OCI-LY1 (cell line): Measurements from ENCODE around the gene CTCF.

Experiments used
- H2AFZ ChIP-seq: fragments of 200-600 bp; sonication (generic), shearing (Covaris generic); 2 replicates; pipeline ENCODE4 v1.6.0; 2014; ENCODE audit warnings: antibody characterized with exemption, mild to moderate bottlenecking, low read length
- H3F3A ChIP-seq: fragments of 200-600 bp; sonication (generic), shearing (Covaris generic); 2 replicates; pipeline ENCODE4 v1.6.0; 2014; ENCODE audit warnings: mild to moderate bottlenecking, antibody characterized with exemption, low read length, moderate library complexity; ENCODE audit not compliant: insufficient read depth
- H3K27ac ChIP-seq: fragments of 200-600 bp; sonication (generic); 2 replicates; pipeline ENCODE4 v1.5.1; 2014; ENCODE audit warnings: low read length, mixed run types, mild to moderate bottlenecking, low read depth; ENCODE audit not compliant: poor library complexity, severe bottlenecking
- H3K27me3 ChIP-seq: fragments of 200-600 bp; sonication (generic); 2 replicates; pipeline ENCODE4 v1.6.0; 2014; ENCODE audit warnings: antibody characterized with exemption, mild to moderate bottlenecking, low read length, moderate library complexity; ENCODE audit not compliant: insufficient read depth
- H3K36me3 ChIP-seq: fragments of 200-600 bp; sonication (generic); 2 replicates; pipeline ENCODE4 v1.6.1; 2014; ENCODE audit warnings: mild to moderate bottlenecking, antibody characterized with exemption, low read length, moderate library complexity, mixed read lengths; ENCODE audit not compliant: insufficient read depth
- H3K4me1 ChIP-seq: fragments of 200-600 bp; sonication (generic); 2 replicates; pipeline ENCODE4 v1.5.1; 2014; ENCODE audit warnings: mild to moderate bottlenecking, low read length, moderate library complexity; ENCODE audit not compliant: insufficient read depth, severe bottlenecking
- H3K4me2 ChIP-seq: fragments of 200-600 bp; sonication (generic), shearing (Covaris generic); 2 replicates; pipeline ENCODE4 v1.6.1; 2014; ENCODE audit warnings: low read length
- H3K4me3 ChIP-seq: fragments of 200-600 bp; sonication (generic); 2 replicates; pipeline ENCODE4 v1.5.1; 2014; ENCODE audit warnings: low read length, low read depth, mild to moderate bottlenecking, mixed read lengths; ENCODE audit not compliant: poor library complexity, severe bottlenecking
- H3K79me2 ChIP-seq: fragments of 200-600 bp; shearing (Covaris generic); 2 replicates; pipeline ENCODE4 v1.6.1; 2016; ENCODE audit warnings: mixed run types, low read length, mixed read lengths; ENCODE audit not compliant: insufficient read depth
- H3K9ac ChIP-seq: fragments of 200-600 bp; sonication (generic), shearing (Covaris generic); 2 replicates; pipeline ENCODE4 v1.6.1; 2014; ENCODE audit warnings: mild to moderate bottlenecking, low read length, mixed read lengths
- H3K9me2 ChIP-seq: fragments of 200-600 bp; sonication (generic), shearing (Covaris generic); 2 replicates; pipeline ENCODE4 v1.6.1; 2014; ENCODE audit warnings: low read depth, mild to moderate bottlenecking, low read length, mixed read lengths
- H3K9me3 ChIP-seq: fragments of 200-600 bp; shearing (Covaris generic); 2 replicates; pipeline ENCODE4 v1.6.1; 2014; ENCODE audit warnings: low read length, mixed read lengths
- H4K20me1 ChIP-seq: fragments of 200-600 bp; sonication (generic), shearing (Covaris generic); 2 replicates; pipeline ENCODE4 v1.6.0; 2016; ENCODE audit warnings: mild to moderate bottlenecking, low read length; ENCODE audit not compliant: insufficient read depth
- EZH2 ChIP-seq: fragments of 200-600 bp; sonication (generic), shearing (Covaris generic); IDR thresholded peaks from 2 replicates; pipeline ENCODE4 v1.8.0; 2017; ENCODE audit warnings: borderline replicate concordance, mixed run types, mild to moderate bottlenecking, antibody characterized with exemption, low read length, moderate library complexity, mixed read lengths
- TF ChIP-seq, protein P1 (sequence below): fragments of 200-600 bp; sonication (generic), shearing (Covaris generic); IDR thresholded peaks from 2 replicates; pipeline ENCODE4 v1.5.1; 2017; ENCODE audit warnings: mild to moderate bottlenecking, antibody characterized with exemption, low read length, moderate library complexity, mixed read lengths

CTCF gene

GRCh38 chr16:67580202-67580601 lies 17.9 kb downstream of the CTCF start:
- 0 out of 2 replicates have a peak, but pooled peaks cover 4% of the 10 kb centered on the region for H3F3A ChIP-seq
- TF ChIP-seq, protein P1, sequence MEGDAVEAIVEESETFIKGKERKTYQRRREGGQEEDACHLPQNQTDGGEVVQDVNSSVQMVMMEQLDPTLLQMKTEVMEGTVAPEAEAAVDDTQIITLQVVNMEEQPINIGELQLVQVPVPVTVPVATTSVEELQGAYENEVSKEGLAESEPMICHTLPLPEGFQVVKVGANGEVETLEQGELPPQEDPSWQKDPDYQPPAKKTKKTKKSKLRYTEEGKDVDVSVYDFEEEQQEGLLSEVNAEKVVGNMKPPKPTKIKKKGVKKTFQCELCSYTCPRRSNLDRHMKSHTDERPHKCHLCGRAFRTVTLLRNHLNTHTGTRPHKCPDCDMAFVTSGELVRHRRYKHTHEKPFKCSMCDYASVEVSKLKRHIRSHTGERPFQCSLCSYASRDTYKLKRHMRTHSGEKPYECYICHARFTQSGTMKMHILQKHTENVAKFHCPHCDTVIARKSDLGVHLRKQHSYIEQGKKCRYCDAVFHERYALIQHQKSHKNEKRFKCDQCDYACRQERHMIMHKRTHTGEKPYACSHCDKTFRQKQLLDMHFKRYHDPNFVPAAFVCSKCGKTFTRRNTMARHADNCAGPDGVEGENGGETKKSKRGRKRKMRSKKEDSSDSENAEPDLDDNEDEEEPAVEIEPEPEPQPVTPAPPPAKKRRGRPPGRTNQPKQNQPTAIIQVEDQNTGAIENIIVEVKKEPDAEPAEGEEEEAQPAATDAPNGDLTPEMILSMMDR: no peak
- TF ChIP-seq EZH2: no peak
- no peaks in the 10 kb centered on the region for H3K9me3 ChIP-seq
- no peaks in the 10 kb centered on the region for H3K27me3 ChIP-seq
- H3K36me3 ChIP-seq: peaks cover 60% of the 10 kb centered on the region
- H2AFZ ChIP-seq: no peak overlapping the region
- peaks cover 81% of the 10 kb centered on the region for H3K79me2 ChIP-seq
- no peak overlapping the region for H3K4me3 ChIP-seq
- H3K9ac ChIP-seq: no peak overlapping the region
- no peaks in the 10 kb centered on the region for H4K20me1 ChIP-seq
- no peaks in the 10 kb centered on the region for H3K9me2 ChIP-seq
- peaks cover 8% of the 10 kb centered on the region for H3K4me1 ChIP-seq
- H3K4me2 ChIP-seq: no peak overlapping the region
- H3K27ac ChIP-seq: no peak overlapping the region

DNA sequence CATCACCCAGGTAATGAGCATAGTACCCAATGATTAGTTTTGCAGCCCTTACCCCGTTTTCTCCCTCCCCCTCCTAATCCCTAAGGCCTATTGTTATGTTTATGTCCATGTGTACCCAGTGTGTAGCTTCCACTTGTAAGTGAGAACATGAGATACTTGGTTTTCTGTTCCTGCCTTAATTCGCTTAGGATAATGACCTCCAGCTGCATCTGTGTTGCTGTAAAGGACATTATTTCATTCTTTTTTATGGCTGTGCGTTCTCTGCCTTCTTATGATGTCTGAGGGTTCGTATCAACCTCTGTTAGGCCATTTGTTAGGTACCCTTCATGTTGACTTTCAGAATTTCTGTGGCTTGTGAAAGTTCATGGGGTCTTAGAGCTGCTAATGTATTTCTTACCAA lies 31.0 kb downstream of the CTCF start:
- no peaks in the 10 kb centered on the region for H3K27me3 ChIP-seq
- TF ChIP-seq, protein P1: no peak
- TF ChIP-seq EZH2: no peak
- no peaks in the 10 kb centered on the region for H3K9me3 ChIP-seq
- peaks cover 50% of the 10 kb centered on the region for H3K79me2 ChIP-seq
- no peaks in the 10 kb centered on the region for H3K4me1 ChIP-seq
- no peaks in the 10 kb centered on the region for H3F3A ChIP-seq
- H3K9ac ChIP-seq: no peak overlapping the region
- H2AFZ ChIP-seq: no peak overlapping the region
- no peaks in the 10 kb centered on the region for H3K9me2 ChIP-seq
- no peak overlapping the region for H3K27ac ChIP-seq
- H4K20me1 ChIP-seq: no peaks in the 10 kb centered on the region
- H3K4me3 ChIP-seq: no peak overlapping the region
- H3K4me2 ChIP-seq: no peak overlapping the region
- H3K36me3 ChIP-seq: peaks cover 39% of the 10 kb centered on the region

DNA sequence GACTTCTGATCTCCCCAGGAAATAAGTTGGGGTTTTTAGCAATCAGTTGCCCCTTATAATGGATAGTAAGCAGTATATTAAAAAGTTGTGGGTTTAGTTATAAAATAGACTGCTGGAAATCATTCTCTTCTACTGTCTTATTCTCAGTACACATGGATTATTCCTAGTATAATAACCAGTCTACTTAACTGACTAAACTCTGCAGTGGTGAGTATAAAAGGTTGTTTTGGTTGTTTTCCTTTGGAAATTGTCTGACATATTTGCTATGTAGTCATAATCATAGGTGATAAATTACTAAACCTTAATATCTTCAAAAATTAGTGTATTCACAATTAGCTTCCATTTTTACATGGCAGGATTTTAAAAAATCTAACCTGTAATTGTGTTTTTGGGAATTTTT lies 31.4 kb downstream of the CTCF start:
- no peaks in the 10 kb centered on the region for H3K9me2 ChIP-seq
- TF ChIP-seq EZH2: no peak
- TF ChIP-seq, protein P1: no peak
- no peak overlapping the region for H3K9ac ChIP-seq
- no peak overlapping the region for H2AFZ ChIP-seq
- H3K79me2 ChIP-seq: peaks cover 47% of the 10 kb centered on the region
- H3K4me3 ChIP-seq: no peak overlapping the region
- H3F3A ChIP-seq: no peaks in the 10 kb centered on the region
- no peak overlapping the region for H3K27ac ChIP-seq
- H3K36me3 ChIP-seq: peaks cover 38% of the 10 kb centered on the region
- H3K4me2 ChIP-seq: no peak overlapping the region
- H3K9me3 ChIP-seq: no peaks in the 10 kb centered on the region
- H3K27me3 ChIP-seq: no peaks in the 10 kb centered on the region
- no peaks in the 10 kb centered on the region for H4K20me1 ChIP-seq
- H3K4me1 ChIP-seq: no peaks in the 10 kb centered on the region
